T-cell (primary cell): ENCODE data around the gene SOCS2. TPM values are rescaled to one million over a fixed set of nuclear protein-coding genes. Genes with fewer than 3 reads are reported as not detected.
A peak's percentile ranks its signal among the peaks of the same experiment; 100 is the strongest.

Source experiments
- ATAC-seq, 4 experiments: fragments of 200-7000 bp in 3 of 4; fragments of 150-1000 bp in 1 of 4; cut with Tn5 transposase; replicated peaks in 1 of 4; 1 replicate in 3 of 4; 2 replicates in 1 of 4; pipeline ENCODE4 v1.10.0; 2021; ENCODE audit warnings: moderate library complexity in 3 of 4, mild to moderate bottlenecking in 2 of 4, moderate number of reproducible peaks in 1 of 4
- CTCF ChIA-PET, 2 donors: fragments of 300-600 bp; sonication (Branson Sonifier 250); formaldehyde crosslinking; loops; one replicate each; lab custom pipeline; 2022; ENCODE audit warnings: antibody characterized with exemption in 2 of 2; lab: Charles Lee
- POLR2A ChIA-PET, 2 donors: fragments of 300-600 bp; sonication (Branson Sonifier 250); formaldehyde crosslinking; loops; one replicate each; lab custom pipeline; 2022; ENCODE audit warnings: antibody characterized with exemption in 2 of 2; lab: Charles Lee
- DNase-seq, 35 experiments: peaks; one replicate each; pipeline versions ENCODE4 v3.0.0 to v3.0.0-alpha.2; 2013 to 2023
- H3K27ac ChIP-seq: one replicate; pipeline ENCODE4 v1.5.1; 2013; ENCODE audit warnings: low read length
- H3K27me3 ChIP-seq, 2 experiments: replicated peaks in 1 of 2; 1 replicate in 1 of 2; 2 replicates in 1 of 2; pipeline versions ENCODE4 v1.6.1 to v1.7.0; 2013; ENCODE audit warnings: low read length in 1 of 2, mixed read lengths in 1 of 2; ENCODE audit not compliant: control insufficient read depth in 2 of 2, insufficient read depth in 2 of 2; ENCODE audit errors: extremely low read depth in 1 of 2
- H3K36me3 ChIP-seq, 2 donors: 1 replicate in 1 of 2; 2 replicates in 1 of 2; pipeline versions ENCODE4 v1.6.1 to v1.7.0; 2013; ENCODE audit warnings: low read length in 1 of 2; ENCODE audit not compliant: control insufficient read depth in 2 of 2, insufficient read depth in 1 of 2; ENCODE audit errors: extremely low read depth in 1 of 2
- H3K4me1 ChIP-seq, 2 experiments: 1 replicate in 1 of 2; 2 replicates in 1 of 2; pipeline versions ENCODE4 v1.6.1 to v1.7.0; 2013; ENCODE audit warnings: low read length in 2 of 2, mixed read lengths in 1 of 2; ENCODE audit not compliant: insufficient read depth in 2 of 2, control insufficient read depth in 1 of 2; ENCODE audit errors: extremely low read depth in 1 of 2
- H3K4me3 ChIP-seq, 2 donors: 1 replicate in 1 of 2; 2 replicates in 1 of 2; pipeline versions ENCODE4 v1.5.1 to v1.7.0; 2013; ENCODE audit warnings: mild to moderate bottlenecking in 2 of 2, low read length in 1 of 2, moderate library complexity in 1 of 2; ENCODE audit not compliant: control insufficient read depth in 1 of 2; ENCODE audit errors: extremely low read depth in 1 of 2
- H3K9me3 ChIP-seq: 2 replicates; pipeline ENCODE4 v1.7.0; 2013
- H3K27ac Mint-ChIP-seq, 2 donors: one replicate each; pipeline ENCODE4 v1.8.0; 2020 to 2021; ENCODE audit warnings: mild to moderate bottlenecking in 2 of 2, mixed read lengths in 2 of 2
- H3K27me3 Mint-ChIP-seq, 2 donors: one replicate each; pipeline ENCODE4 v1.8.0; 2021 to 2022; ENCODE audit warnings: mixed read lengths in 2 of 2
- H3K36me3 Mint-ChIP-seq: one replicate; pipeline ENCODE4 v1.8.0; 2021; ENCODE audit warnings: mixed read lengths
- H3K4me1 Mint-ChIP-seq, 3 donors: one replicate each; pipeline ENCODE4 v1.8.0; 2020 to 2022; ENCODE audit warnings: mixed read lengths in 3 of 3, mild to moderate bottlenecking in 1 of 3
- H3K4me3 Mint-ChIP-seq, 3 donors: one replicate each; pipeline ENCODE4 v1.8.0; 2020 to 2022; ENCODE audit warnings: mild to moderate bottlenecking in 3 of 3, mixed read lengths in 3 of 3, moderate library complexity in 3 of 3
- H3K9me3 Mint-ChIP-seq, 3 donors: one replicate each; pipeline ENCODE4 v1.8.0; 2020 to 2022; ENCODE audit warnings: mixed read lengths in 3 of 3
- WGBS: methylation state at CpG from one replicate; pipeline ENCODE4 v1.1.5; 2013; ENCODE audit warnings: missing lambda C conversion rate; ENCODE audit not compliant: insufficient coverage; 5-methylcytosine and 5-hydroxymethylcytosine counted together
- total RNA-seq, 35 experiments: library from RNA in 6 of 35; stranded (reverse) in 6 of 35; fragments of 120-200 nt in 1 of 35; gene quantifications; one replicate each; pipeline versions ENCODE4 v1.2.1 to v1.2.4 and lab custom pipeline; 2013 to 2026

Gene SOCS2
- total RNA-seq, 5 donors from 2014 or later (not counting 1 experiment from before 2014, with no cell fraction given), result 20.3 to 37.6 (median 29.5) TPM

- H3K4me3 ChIP-seq, result peak overlapping the region; percentile 88 to 97
Measured at GRCh38 chr12:93573552-93574223, 1.2 kb downstream of the SOCS2 start.

GRCh38 chr12:93577222-93577621, 4.7 kb downstream of the SOCS2 start:
- Histone ChIP-seq H3K4me3 (no peak overlapping the region), H3K9me3 (no peaks in the 10 kb centered on the region), H3K36me3 (peaks cover 2 to 20% of the 10 kb centered on the region in 2 donors), H3K4me1 (peaks cover 8 to 16% of the 10 kb centered on the region in 2 experiments), H3K27ac (no peak overlapping the region), H3K27me3 (peaks cover 0 to 14% of the 10 kb centered on the region in 2 experiments)
- POLR2A ChIA-PET, result interaction anchor here in 1 of 2 donors (0.6 kb wide), 1 partner anchor 13 kb away, joined by 5 read pairs; no protein-coding TSS in a partner anchor
- Mint-ChIP-seq H3K36me3 (peaks cover 38% of the 10 kb centered on the region), H3K9me3 (no peaks in the 10 kb centered on the region), H3K4me3 (no peak overlapping the region), H3K4me1 (peaks cover 25 to 67% (median 46%) of the 10 kb centered on the region in 3 donors), H3K27ac (peak overlapping the region in 1 of 2 donors; percentile 7), H3K27me3 (peaks cover 0 to 6% of the 10 kb centered on the region in 2 donors)
- CTCF ChIA-PET, result interaction anchor here in 1 of 2 donors (0.6 to 0.7 kb wide), 3 partner anchors 512 to 548 kb away, joined by 3 read pairs; no protein-coding TSS in a partner anchor
- ATAC-seq, result no peak
- DNase-seq, result no peak
- WGBS, result no CpG with 5 or more reads among the region's 3 CpGs

More at GRCh38 chr12:93573552-93574223, 1.2 kb downstream of the SOCS2 start:
- Mint-ChIP-seq H3K4me1 (peaks cover 27 to 59% (median 30%) of the 10 kb centered on the region in 3 donors), H3K36me3 (peaks cover 19% of the 10 kb centered on the region), H3K4me3 (peak overlapping the region; percentile 88 to 95 (median 93)), H3K27me3 (peaks cover 0 to 7% of the 10 kb centered on the region in 2 donors), H3K9me3 (no peaks in the 10 kb centered on the region), H3K27ac (peak overlapping the region; percentile 23 to 75)
- ATAC-seq (no peak), DNase-seq (peak in 2 of 35 experiments; percentile 14 to 31)
- peaks cover 8 to 25% of the 10 kb centered on the region in 2 experiments for H3K4me1 ChIP-seq
- ChIA-PET POLR2A (interaction anchor here (0.6 to 0.8 kb wide), 9 partner anchors 11 to 1060 kb away, joined by 4 to 19 read pairs (median 10); no protein-coding TSS in a partner anchor), CTCF (interaction anchor here (0.5 to 1.2 kb wide), 9 partner anchors 9 to 935 kb away, joined by 3 to 7 read pairs (median 3); partner anchors contain the start of gene MRPL42 (in 1 of the 2))
- no peak overlapping the region for H3K27ac ChIP-seq
- peaks cover 0 to 18% of the 10 kb centered on the region in 2 experiments for H3K27me3 ChIP-seq
- 33% methylated on average over 13 of the region's 21 CpGs for WGBS
- no peaks in the 10 kb centered on the region for H3K9me3 ChIP-seq
- H3K36me3 ChIP-seq, result peaks cover 0 to 20% of the 10 kb centered on the region in 2 donors

DNA sequence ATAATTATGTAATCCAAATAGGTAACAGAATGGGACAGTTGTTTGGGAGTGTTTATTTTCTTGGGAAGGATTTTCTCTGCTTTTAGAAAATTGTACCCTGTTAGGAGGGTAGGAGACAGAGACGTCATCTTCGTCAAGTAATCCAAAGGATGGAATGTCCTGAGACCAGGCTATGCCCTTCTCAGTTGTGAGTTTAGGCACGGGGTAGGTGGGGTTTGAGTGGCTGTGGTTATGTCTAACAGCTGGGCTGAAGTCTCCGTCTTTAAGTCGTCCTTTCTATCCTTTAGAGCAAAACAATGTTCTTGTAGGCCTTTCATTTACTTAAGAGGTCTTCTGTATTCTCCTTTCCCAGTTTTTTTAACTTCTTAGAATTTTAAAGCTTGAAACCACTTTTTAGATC, 5.7 kb downstream of the SOCS2 start:
- Mint-ChIP-seq H3K27ac (no peak overlapping the region), H3K4me1 (peaks cover 17 to 59% (median 41%) of the 10 kb centered on the region in 3 donors), H3K36me3 (peaks cover 38% of the 10 kb centered on the region), H3K9me3 (no peaks in the 10 kb centered on the region), H3K27me3 (peaks cover 0 to 2% of the 10 kb centered on the region in 2 donors), H3K4me3 (no peak overlapping the region)
- H3K36me3 ChIP-seq, result peaks cover 2 to 20% of the 10 kb centered on the region in 2 donors
- H3K27me3 ChIP-seq, result peaks cover 0 to 4% of the 10 kb centered on the region in 2 experiments
- H3K27ac ChIP-seq, result no peak overlapping the region
- H3K4me1 ChIP-seq, result peaks cover 0 to 6% of the 10 kb centered on the region in 2 experiments
- no peaks in the 10 kb centered on the region for H3K9me3 ChIP-seq
- 100% methylated on average over 2 of the region's 5 CpGs for WGBS
- POLR2A ChIA-PET, result no interaction called here
- H3K4me3 ChIP-seq, result no peak overlapping the region
- CTCF ChIA-PET, result no interaction called here
- DNase-seq, result no peak
- no peak for ATAC-seq

GRCh38 chr12:93580682-93581081, 8.2 kb downstream of the SOCS2 start:
- Histone ChIP-seq H3K4me1 (no peaks in the 10 kb centered on the region), H3K27ac (no peak overlapping the region), H3K9me3 (no peaks in the 10 kb centered on the region), H3K27me3 (no peaks in the 10 kb centered on the region), H3K4me3 (no peak overlapping the region), H3K36me3 (peaks cover 2 to 10% of the 10 kb centered on the region in 2 donors)
- Mint-ChIP-seq H3K36me3 (peaks cover 32% of the 10 kb centered on the region), H3K4me1 (peaks cover 9 to 45% (median 33%) of the 10 kb centered on the region in 3 donors), H3K9me3 (no peaks in the 10 kb centered on the region), H3K27ac (no peak overlapping the region), H3K4me3 (no peak overlapping the region), H3K27me3 (no peaks in the 10 kb centered on the region)
- POLR2A ChIA-PET, result interaction anchor here (0.6 to 0.7 kb wide), 2 partner anchors 13 to 15 kb away, joined by 3 to 7 read pairs; no protein-coding TSS in a partner anchor
- DNase-seq (no peak), ATAC-seq (no peak)
- CTCF ChIA-PET, result interaction anchor here (1.2 to 1.3 kb wide), 2 partner anchors 521 to 522 kb away, joined by 3 read pairs; no protein-coding TSS in a partner anchor

GRCh38 chr12:93581370-93581769, 8.9 kb downstream of the SOCS2 start:
- ChIA-PET POLR2A (interaction anchor here in 1 of 2 donors (0.6 kb wide), 1 partner anchor 14 kb away, joined by 3 read pairs; no protein-coding TSS in a partner anchor), CTCF (interaction anchor here (1.2 to 1.3 kb wide), 2 partner anchors 520 to 521 kb away, joined by 3 read pairs; no protein-coding TSS in a partner anchor)
- no peaks in the 10 kb centered on the region for H3K9me3 ChIP-seq
- no peaks in the 10 kb centered on the region for H3K27me3 Mint-ChIP-seq
- H3K27ac Mint-ChIP-seq, result no peak overlapping the region
- H3K36me3 ChIP-seq, result peaks cover 2 to 5% of the 10 kb centered on the region in 2 donors
- ATAC-seq (no peak), DNase-seq (no peak)
- no peak overlapping the region for H3K27ac ChIP-seq
- H3K27me3 ChIP-seq, result no peaks in the 10 kb centered on the region
- no peak overlapping the region for H3K4me3 ChIP-seq
- no peaks in the 10 kb centered on the region for H3K9me3 Mint-ChIP-seq
- peaks cover 6 to 40% (median 33%) of the 10 kb centered on the region in 3 donors for H3K4me1 Mint-ChIP-seq
- WGBS, result no CpG with 5 or more reads among the region's 2 CpGs
- peaks cover 32% of the 10 kb centered on the region for H3K36me3 Mint-ChIP-seq
- no peak overlapping the region for H3K4me3 Mint-ChIP-seq
- H3K4me1 ChIP-seq, result no peaks in the 10 kb centered on the region

DNA sequence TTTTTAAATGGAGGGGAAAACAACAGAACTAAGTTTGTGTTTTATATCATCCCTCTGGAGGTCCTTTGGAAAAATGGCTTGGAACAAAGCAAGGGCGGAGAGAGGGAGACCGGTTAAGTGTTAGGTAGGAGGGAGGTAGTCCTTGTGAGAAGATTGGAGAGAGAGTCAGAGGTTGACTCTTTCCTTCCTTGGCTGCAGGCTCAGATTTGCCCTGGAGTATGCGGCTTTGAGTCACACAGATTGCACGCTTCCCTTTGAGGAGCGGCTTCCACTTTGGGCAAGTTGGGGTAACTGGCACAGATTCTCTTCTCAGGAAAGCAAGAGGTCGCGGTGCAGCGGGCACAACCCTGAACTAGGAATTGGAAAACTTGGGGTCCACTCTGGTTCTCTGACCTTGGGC, 9.9 kb downstream of the SOCS2 start:
- no peaks in the 10 kb centered on the region for H3K9me3 Mint-ChIP-seq
- DNase-seq, result no peak
- Histone ChIP-seq H3K4me1 (no peaks in the 10 kb centered on the region), H3K27ac (no peak overlapping the region), H3K27me3 (no peaks in the 10 kb centered on the region), H3K9me3 (no peaks in the 10 kb centered on the region), H3K4me3 (no peak overlapping the region), H3K36me3 (peaks cover 2 to 4% of the 10 kb centered on the region in 2 donors)
- no peak overlapping the region for H3K27ac Mint-ChIP-seq
- H3K27me3 Mint-ChIP-seq, result no peaks in the 10 kb centered on the region
- POLR2A ChIA-PET, result no interaction called here
- CTCF ChIA-PET, result interaction anchor here in 1 of 2 donors (0.7 to 1.3 kb wide), 3 partner anchors 8 to 26 kb away, joined by 3 to 5 read pairs (median 3); no protein-coding TSS in a partner anchor
- peaks cover 29% of the 10 kb centered on the region for H3K36me3 Mint-ChIP-seq
- ATAC-seq, result no peak
- no peak overlapping the region for H3K4me3 Mint-ChIP-seq
- 96% methylated on average over 8 of the region's 8 CpGs for WGBS
- H3K4me1 Mint-ChIP-seq, result peaks cover 0 to 33% (median 30%) of the 10 kb centered on the region in 3 donors
